Measurements from ENCODE around the gene IMP3.
"Not testable (repeated sequence)": the region's sequence is repeated elsewhere in the genome, so short reads cannot be mapped to it uniquely, and the experiment has no call there.

DNA sequence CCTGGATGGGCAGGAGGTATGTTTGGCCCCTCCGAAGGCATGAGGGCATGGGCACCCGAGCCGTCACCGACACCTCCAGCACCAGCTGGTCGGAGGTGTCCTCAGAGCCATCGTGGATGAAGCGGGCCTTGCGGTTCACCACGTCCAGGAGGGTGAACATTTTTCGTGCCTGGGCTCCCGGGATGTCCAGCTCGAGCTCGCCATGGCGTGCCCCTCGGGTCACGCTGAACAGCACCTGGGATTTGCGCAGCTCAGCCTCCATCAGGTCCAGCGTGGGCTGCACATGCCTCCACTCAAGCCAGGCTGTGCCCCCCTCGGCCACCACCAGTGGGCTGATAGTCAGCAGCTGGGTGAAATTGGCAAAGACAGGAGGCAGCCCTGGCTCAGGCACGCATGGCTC, 49.4 kb upstream of the IMP3 start:
- TF ChIP-seq, protein P1, sequence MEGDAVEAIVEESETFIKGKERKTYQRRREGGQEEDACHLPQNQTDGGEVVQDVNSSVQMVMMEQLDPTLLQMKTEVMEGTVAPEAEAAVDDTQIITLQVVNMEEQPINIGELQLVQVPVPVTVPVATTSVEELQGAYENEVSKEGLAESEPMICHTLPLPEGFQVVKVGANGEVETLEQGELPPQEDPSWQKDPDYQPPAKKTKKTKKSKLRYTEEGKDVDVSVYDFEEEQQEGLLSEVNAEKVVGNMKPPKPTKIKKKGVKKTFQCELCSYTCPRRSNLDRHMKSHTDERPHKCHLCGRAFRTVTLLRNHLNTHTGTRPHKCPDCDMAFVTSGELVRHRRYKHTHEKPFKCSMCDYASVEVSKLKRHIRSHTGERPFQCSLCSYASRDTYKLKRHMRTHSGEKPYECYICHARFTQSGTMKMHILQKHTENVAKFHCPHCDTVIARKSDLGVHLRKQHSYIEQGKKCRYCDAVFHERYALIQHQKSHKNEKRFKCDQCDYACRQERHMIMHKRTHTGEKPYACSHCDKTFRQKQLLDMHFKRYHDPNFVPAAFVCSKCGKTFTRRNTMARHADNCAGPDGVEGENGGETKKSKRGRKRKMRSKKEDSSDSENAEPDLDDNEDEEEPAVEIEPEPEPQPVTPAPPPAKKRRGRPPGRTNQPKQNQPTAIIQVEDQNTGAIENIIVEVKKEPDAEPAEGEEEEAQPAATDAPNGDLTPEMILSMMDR (conservative IDR thresholded peaks at IDR 0.05), result not testable (repeated sequence)
- TF ChIP-seq ZFX (IDR thresholded peaks at IDR 0.05), result not testable (repeated sequence)

Data from C4-2B (cell line).